HG03442 (cell line): Measurements from ENCODE around the gene MEF2A.
"Not testable (repeated sequence)": the region's sequence is repeated elsewhere in the genome, so short reads cannot be mapped to it uniquely, and the experiment has no call there.

Experiments
- ATAC-seq: cut with Tn5 transposase; IDR thresholded peaks from one replicate; pipeline ENCODE4 v1.9.1; 2021; ENCODE audit warnings: mild to moderate bottlenecking, moderate library complexity; ENCODE audit not compliant: unreplicated experiment

Gene MEF2A

DNA sequence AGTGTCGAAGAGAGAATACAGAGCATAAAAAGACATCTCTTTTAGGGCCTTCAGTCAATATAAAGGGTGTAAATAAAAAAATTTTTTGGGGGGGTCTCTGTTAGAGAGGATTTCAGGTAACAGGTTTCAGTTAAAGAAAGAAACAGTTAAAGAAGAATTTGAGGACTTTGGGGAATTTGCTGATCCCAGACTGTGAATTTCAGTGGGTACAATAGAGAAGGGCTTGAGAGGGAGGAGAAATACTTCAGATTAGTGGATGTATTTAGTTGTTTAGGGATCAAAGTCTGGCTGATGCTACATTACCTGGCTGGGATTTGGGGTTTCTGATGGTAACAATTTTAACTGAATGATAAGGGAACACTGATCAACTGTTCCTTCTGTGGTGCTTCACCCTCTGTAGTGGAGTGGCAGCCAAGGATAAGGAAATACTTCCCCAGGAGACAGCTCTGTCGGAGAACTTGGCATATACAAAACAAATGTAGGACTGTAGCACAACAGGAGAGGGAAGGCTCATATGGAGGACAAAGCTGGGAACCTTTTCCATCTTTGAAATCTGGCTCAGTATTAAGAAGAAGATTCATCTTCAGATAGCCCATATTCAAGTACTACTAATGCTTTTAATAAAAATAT, 79.2 kb downstream of the MEF2A start:
- no peak for ATAC-seq

DNA sequence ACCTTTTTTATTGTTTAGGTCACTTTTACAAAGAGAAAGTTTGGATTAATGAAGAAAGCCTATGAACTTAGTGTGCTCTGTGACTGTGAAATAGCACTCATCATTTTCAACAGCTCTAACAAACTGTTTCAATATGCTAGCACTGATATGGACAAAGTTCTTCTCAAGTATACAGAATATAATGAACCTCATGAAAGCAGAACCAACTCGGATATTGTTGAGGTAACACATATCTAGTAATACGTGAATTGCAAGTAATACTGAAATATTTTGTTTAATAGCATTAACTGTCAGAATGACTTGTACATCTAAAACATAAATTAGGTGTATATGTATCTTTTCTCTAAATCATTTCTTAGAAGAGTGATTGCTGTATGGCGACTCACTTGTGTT, 79.8 kb downstream of the MEF2A start:
- ATAC-seq = no peak

DNA sequence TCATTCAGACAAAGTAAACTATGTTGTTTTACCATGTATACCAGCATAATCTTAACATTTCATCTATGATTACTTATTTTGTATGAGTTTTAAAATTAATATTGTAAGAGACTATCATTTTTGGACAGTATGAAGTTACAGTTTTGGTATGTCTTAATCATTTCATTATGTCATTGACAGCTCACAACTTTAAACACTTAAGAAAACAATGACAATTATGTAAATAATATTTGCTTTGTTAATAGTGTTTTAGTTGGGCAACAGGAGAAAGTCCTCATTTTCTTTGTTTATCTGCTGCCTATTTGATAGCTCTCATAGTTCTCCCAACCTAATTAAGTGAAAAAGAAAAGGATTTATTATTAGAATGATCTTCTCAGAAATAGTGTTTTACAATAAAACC, 80.2 kb downstream of the MEF2A start:
- no peak for ATAC-seq

DNA sequence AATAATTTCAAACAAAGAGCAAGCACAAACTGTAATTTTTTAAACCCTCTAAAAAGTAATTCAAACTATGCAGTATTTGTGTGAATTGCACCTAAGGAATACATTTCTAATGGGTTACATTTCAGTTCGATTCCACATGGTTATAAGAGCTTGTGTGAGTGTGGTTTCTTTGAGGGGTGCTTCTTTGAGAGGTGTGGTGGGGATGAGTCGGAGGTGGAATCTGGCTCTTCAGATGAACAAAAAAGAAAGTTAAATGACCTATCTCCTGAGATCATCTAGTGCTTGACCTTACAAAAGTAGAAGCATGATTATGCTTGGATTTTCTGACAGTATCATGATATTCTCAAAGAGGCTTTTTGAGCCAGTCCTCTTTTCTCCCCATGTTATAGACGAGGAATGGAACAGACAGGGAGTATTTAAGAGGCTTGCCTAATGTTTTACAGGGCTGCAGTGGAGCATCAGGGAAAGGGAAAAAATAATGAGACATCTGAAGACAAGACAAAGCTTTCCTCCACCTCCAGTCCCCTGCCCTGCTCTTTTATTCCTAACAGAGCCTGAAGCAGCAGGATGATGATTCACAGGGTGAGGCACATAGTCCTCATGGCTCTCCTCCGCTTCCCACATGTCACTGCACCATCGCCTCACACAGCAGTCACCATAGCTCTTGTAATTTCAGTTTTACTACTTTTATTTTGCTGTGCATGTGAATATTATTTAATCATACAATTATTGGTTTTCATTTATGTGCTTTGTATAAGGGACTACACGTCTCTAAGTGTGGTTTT, 85.4 kb downstream of the MEF2A start:
- ATAC-seq = no peak

DNA sequence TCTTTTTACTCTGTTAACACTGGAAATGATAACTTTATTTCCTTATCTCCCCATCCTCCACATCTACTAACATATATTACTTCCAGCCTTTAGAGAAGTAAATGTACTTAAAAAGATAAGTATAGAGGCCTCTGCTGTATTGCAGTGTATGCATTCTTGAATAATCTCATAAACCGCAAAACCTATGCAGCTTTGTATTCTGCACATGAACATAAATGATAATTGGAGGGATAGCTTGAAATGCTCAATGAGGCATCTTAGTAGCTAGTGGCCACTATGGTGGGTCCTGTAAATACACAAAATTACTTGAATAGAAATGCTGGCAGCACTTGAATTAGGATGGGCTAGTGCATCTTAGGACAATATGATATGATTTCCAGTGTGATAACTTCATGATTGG, 90.4 kb downstream of the MEF2A start:
- no peak for ATAC-seq

DNA sequence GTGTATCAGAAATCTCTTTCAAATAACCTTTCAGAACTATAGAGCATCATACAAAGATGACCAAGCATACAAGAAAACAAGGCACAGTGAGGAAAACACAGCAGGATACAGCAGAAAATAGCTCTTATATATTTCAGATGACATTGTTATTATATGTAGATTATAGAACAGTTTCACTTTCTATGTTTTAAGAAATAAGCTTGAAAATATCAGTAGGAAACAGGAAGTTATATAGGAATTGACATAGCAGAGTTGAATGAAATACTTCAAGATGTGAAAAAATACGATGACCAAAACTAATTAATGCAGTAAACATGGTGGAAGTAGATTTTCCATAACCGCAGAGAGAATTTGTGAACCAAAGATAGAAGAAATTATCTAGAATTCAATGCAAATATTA, 92.2 kb downstream of the MEF2A start:
- no peak for ATAC-seq

DNA sequence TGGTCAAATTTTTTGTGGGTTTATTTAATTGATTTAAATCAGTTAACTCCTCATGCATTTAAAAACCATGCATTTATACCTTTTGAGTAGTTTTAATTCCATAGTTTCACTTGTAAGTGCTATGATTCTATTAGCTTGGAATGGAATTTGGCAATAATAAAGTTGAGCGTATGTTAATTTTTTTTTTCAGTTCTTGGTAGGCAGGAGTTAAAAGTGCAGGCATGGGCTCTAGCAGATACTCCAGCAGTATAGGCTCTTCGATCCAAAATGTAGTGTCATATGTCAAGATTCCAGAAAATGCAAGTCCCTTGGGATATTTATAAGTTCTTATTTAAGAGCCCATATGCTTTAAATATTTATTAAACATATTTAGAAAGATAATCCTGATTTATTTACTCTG, 97.1 kb downstream of the MEF2A start:
- no peak for ATAC-seq

DNA sequence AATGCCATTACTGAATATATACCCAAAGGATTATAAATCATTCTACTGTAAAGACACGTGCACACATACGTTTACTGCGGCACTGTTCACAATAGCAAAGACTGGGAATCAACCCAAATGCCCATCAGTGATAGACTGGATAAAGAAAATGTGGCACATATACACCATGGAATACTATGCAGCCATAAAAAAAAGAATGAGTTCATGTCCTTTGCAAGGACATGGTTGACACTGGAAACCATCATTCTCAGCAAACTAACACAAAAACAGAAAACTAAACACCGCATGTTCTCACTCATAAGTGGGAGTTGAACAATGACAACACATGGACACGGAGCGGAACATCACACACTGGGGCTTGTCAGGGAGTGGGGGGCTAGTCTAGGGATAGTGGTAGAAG, 100.3 kb downstream of the MEF2A start:
- not testable (repeated sequence) for ATAC-seq

DNA sequence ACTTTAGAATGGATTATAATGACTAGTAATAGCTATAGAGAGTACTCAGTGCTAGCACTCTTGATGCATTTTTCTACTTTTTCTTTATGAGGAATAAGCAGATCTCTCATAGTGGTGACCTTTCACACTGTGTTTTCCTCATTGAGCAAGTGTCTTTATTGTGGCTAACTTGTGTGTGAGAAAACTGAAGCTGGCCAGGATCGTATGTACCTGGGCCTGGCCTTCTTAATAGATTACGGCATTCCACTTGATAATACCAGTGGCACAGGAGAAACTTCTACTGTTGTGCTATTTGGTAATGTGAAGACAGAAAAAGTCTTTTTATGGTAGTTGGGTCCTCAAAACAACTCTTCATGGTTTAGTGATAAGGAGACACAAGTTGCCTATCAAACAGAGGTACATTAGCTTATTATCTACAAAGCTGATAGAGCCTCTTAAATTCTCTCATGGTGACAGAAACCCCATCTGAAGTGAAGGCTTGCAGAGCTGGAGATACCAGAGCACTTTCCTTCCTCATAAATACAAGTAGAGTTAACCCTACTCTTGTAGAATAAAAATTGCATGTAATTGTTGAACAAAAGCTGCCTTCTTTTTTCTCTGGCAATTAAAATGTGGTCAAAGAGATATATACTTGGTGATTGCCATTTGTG, 102.9 kb downstream of the MEF2A start:
- ATAC-seq = no peak

DNA sequence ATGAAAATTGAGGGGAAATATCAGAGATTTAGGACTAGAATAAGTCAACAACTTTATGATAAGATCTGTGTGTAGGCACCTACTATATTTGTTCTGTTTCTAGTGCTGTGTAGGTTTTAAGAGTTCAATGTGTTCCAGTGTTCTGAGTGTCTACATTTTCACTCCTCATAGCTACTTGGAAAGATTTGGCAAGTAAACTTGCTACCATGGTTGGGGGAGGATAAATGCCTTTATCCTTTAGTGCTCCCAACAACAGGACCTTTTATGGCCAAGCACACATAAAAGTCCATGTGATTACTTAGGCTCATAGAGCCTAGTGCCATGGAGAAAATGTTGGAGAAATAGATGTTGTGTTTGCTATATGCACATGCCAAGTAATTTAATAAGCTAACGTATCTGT, 103.5 kb downstream of the MEF2A start:
- ATAC-seq = no peak

DNA sequence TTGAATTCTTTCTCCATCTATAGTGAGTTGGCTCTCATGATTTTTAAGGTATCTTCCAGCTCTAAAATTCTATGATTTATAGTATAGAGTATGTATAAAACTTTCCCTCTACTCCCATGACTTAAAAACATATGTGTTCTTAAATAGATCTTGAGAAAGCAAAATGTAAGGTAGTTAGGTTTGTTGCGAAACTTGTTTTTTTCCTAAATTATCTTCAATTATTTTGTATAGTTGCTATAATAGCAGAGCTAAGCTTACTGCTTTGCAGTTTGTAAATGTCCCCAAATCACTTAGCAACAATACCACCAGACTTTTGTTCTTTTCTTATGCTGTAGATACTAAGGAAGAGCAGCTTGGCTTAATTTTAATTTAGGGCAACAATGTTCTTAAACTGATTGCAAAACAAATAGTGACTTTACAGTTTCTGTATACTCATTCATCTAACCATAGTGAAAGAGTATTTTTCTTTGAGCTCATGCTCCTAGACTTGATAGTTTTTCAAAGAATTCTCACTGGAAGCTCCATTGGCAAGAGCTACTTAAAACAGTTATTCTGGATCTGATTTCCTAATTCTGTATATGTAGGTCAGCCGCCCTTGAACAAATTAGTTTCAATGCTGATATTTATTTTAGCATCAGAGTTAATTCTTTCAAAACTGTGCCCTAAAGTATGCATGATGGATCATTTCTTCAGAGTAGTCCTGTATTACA, 106.3 kb downstream of the MEF2A start:
- no peak for ATAC-seq

DNA sequence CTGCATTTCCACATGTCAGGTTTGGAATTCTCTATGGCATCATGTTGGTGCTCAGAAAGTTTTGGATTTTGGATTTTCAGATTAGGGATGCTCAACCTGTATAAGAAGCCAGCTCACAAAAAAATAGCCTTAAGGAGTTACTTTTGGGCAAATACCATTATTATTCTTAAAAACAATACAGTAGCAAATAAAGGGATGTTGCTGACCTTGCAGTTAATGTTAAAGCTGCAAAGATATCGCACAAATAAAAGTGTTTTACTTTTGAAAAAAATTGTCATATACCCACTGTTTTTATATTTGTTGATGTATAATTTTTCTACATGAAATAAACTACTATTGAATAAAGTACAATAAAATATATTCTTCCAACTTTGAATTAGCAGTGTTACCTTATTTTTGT, 107.3 kb downstream of the MEF2A start:
- ATAC-seq = no peak

DNA sequence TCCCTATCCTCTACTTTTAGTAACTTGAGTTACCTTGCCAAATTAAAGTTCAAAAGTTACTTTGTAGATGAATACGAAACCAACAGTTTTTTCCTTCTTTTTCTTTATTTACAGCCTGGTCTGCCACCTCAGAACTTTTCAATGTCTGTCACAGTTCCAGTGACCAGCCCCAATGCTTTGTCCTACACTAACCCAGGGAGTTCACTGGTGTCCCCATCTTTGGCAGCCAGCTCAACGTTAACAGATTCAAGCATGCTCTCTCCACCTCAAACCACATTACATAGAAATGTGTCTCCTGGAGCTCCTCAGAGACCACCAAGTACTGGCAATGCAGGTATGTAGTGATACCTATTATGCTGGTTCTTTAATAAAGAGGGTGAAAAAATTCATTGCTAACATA, 108.5 kb downstream of the MEF2A start:
- no peak for ATAC-seq

DNA sequence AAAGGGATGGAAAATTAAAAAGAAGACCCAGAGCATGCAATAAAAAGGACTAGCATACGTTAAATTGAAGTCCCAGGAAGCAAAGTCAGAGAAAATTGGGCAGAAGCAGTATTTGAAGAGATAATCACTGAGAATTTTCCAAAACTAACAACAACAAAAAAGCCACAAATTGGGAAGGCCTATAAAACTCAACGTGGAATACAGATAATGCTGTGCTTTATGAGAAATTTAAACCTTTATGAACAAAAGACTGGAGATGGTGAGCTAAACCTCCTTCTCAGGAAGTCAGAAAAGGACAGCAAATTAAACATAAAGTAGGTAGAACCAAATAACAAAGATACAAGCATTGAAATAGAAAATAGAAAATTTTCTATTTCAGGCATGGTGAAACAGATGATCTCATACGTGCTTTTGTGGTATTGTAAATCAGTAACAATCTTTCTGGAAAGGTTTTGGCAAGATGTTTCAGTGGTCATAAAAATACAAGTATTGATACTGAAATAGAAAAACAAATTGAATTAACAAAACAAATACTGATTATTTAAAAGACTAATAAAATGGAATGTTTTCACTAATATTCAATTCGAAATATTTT, 111.9 kb downstream of the MEF2A start:
- ATAC-seq = no peak

DNA sequence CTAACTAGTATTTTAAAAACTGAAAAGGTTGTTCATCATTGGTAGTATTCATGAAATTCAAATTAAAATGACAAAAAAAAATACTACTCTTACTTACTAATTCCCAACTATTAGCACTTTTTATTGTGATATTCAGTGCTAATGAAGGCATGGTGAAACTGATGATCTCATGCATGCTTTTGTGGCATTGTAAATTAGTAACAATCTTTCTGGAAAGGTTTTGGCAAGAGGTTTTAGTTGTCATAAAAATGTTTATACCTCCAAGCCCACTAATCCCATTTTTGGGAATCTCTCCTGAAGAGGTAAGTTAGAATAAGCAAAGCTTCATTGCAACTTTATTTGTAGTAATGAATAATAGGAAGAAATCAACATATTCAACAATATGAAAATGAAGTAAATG, 114.5 kb downstream of the MEF2A start:
- ATAC-seq = no peak

DNA sequence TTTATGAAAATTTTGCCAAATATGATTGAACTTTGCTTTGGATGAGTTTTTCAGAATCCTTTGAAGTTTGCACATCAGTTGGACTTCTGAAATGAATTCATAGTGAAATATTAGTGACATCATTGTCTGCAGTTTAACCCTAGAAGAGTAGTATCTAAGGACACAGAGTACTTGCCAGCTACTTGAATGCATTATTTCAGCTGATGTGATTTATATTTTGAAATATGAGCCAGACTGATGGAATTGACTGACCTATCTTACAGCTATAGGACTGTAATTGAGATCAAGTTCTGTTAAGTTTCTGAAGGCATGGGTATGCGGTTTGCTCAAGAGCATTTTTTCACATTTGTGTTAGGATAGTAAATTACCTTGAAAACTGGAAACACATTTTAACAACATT, 116.2 kb downstream of the MEF2A start:
- ATAC-seq = no peak

DNA sequence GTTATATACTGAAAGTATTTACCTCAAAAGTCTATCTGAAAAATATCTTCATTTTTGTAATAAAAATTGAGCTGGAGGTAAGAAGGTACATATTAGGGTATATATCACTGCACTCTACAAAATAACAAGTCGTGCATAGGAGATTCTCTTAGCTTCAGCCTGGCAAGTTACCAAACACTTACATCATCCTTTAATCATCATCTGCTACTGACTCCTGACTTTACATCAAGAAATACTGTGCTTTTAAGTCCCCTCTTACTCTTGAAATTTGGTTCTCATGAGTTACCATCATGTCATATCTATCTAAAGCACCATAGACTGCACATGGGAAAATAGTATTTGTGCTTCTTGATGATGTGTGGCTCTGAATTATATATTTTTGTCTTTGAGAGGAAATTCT, 116.7 kb downstream of the MEF2A start:
- ATAC-seq = no peak

DNA sequence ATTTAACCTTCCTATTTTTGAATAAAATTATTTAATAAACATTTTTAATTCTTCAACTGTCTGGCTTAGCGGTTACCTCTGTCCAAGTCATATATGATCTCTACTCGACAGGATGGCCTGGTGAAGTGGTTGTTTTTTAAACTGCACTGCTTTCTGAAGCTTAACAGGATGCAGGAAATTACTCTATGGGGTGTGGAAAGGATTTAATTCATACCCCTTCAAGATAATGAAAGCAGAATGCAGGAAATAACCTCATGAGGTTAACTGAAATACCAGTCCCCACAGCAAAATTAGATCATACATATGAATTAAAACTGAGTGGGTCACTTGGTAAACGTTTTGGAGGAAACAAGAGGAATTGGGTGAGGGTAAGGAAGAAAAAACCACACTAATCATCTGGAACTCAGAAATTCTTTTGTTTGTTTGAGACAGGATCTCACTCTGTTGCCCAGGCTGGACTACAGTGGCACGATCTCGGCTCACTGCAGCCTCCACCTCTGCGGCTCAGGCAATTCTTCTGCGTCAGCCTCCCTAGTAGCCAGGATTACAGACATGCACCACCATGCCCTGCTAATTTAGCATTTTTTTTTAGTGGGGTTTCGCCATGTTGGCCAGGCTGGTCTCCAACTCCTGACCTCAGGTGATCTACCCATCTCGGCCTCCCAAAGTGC, 117.4 kb downstream of the MEF2A start:
- ATAC-seq = no peak

DNA sequence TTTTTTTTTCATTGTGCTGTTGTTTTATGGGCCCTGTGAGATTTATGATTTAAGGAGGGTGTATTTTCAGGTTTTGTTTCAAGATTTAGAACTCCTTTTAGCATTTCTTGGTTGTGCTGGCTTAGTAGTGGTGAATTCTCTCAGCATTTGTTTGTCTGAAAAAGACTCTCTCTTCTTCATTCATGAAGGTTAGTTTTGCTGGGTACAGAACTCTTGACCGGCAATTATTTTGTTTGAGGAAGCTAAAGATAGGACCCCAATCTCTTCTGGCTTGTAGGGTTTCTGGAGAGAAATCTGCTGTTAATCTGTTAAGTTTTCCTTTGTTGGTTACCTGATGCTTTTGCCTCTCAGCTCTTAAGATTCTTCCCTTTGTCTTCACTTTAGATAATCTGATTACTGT, 120.5 kb downstream of the MEF2A start:
- ATAC-seq = no peak

DNA sequence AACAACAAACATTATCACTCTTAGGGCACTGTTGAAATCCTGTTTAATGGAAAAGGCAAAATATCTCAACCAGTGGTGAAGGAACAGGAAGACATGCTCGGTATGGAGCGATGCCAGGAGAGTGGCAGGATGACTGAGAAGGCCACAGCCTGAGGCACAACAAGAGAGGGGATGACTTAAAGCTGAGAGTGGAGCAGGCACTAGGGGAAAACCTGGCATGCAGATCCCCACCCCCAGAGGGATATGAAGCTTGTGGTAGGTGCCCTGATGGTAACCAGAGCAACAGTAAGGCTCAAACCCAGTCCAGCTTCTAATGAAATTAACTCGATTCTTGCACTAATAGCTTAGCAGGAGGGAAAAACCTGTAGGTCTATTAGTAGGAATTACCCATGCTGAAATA, 127.0 kb downstream of the MEF2A start:
- no peak for ATAC-seq

DNA sequence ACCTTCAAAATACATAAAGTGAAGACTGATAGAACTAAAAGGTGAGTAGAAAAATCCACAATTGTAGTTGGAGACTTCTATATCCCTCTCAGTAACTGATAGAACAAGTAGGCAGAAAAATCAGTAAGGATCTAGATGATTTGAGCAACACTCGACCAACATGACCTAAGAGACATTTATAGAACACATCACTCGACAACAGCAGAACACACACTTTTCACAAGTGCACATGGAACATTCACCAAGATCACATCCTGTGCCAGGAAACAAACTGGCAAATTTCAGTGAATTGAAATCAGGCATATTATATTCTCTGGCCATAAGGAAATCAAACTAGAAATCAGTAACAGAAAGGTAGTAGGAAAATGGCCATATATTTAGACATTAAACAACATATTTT, 130.3 kb downstream of the MEF2A start:
- no peak for ATAC-seq
